ENCODE measurements around the gene ALDOA.

Gene ALDOA

GRCh38 chr16:30041841-30042240, 23.7 kb upstream of the ALDOA start:
- peak in 1 of 2 experiments; percentile 25 for DNase-seq (ENCODE audit: low read depth in 2 of 2)

DNA sequence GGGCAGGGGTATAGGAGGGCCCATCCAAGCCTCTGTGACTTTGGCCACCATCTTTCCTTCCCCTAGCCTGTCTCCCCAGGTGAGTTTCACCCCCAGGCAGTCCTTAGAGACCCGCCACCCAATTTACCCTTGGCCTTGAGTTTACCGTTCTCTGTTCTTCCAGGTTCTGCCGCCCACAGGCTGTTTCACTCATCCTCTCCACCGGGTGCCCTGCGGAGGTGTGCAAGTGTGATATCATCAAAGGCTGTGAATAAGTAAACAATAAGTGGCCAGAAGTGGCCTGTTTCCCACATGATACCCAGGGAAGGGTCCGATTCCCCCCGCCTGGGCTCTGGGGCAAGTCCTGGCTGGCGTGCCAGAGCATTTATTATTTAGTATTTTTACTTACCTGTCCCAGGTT, 19.4 kb upstream of the ALDOA start:
- no peak for DNase-seq (ENCODE audit: low read depth in 2 of 2)

GRCh38 chr16:30046588-30046987, 19.0 kb upstream of the ALDOA start:
- DNase-seq (ENCODE audit: low read depth in 2 of 2) = no peak

GRCh38 chr16:30049871-30050270, 15.7 kb upstream of the ALDOA start:
- no peak for DNase-seq (ENCODE audit: low read depth in 2 of 2)

GRCh38 chr16:30051518-30051917, 14.0 kb upstream of the ALDOA start:
- peak; percentile 22 to 25 for DNase-seq (ENCODE audit: low read depth in 2 of 2)

- peak; percentile 72 to 75 for DNase-seq (ENCODE audit: low read depth in 2 of 2)
Observed at GRCh38 chr16:30052671-30053372, 12.7 kb upstream of the ALDOA start.

- peak in 1 of 2 experiments; percentile 20 for DNase-seq (ENCODE audit: low read depth in 2 of 2)
Observed at GRCh38 chr16:30053376-30054015, 12.1 kb upstream of the ALDOA start.

DNA sequence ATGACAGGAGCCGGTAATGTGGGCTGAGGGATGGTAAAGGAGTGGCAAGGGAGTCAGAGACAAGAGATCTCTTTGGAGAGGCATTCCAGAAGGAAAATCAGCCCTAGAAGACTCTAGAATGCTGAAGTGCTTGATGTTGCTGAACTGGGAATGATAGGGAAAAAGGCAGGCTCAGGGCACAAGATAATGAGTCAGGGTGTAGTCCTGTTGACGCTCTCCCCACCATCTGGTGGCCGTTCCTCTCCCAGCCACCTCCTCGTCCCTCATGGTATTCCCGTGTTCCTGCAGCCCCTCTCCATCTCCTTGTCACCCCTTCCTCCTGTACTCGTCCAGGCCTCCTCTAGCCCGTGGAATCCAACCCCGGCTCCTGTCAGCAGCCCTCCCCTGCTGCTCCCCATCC, 11.1 kb upstream of the ALDOA start:
- no peak for DNase-seq (ENCODE audit: low read depth in 2 of 2)

DNA sequence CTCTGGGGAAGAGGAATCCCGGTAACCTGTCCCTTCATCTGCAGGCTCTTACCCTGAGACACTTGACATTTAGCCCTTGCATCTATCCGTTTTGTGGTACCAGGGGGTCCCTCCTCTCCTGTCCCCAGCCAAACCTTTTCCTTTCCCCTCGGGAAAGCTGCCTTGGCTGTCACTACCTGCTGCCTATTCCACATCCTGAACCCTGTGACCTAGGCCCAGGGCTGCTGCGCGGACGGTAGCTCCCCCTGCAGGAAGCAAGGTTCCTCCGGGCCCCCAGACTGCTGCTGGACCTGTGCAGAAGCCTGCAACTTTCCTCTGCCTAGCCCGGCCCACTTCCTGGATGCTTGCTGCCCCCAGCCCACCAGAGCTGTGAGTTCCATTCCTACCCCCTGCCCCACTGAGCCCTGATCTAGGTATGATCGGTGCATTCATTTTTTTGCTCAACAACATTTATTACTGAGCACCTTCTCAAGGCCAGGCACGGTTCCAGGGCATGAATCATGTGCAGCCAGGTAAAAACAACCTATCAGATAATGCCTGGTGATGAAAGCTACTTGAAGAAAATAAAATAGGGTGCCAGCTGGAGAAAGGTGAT, 10.5 kb upstream of the ALDOA start:
- DNase-seq (ENCODE audit: low read depth in 2 of 2) = no peak

DNA sequence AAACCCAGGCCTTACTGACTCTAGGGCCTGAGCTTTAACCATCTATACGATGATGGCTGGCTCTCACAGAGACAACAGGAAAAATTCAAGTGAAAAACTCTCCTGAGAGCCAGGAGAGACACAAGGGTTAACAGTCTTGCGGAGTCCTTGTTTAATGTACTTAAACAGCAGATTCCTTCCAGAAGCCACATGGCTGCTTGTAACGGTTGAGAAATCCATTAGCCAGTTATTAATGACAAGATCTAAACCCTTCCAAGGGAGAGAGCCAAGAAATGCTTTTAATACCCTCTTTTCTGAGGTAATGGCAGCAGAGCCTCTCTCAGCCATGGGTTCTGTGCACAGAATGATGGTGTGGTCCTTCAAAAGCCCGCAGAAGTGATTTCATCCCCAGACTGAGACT, 5.2 kb upstream of the ALDOA start:
- DNase-seq (ENCODE audit: low read depth in 2 of 2) = no peak

GRCh38 chr16:30060836-30061554, 4.6 kb upstream of the ALDOA start:
- DNase-seq (ENCODE audit: low read depth in 2 of 2) = no peak

GRCh38 chr16:30063278-30063892, 2.2 kb upstream of the ALDOA start:
- no peak for DNase-seq (ENCODE audit: low read depth in 2 of 2)

DNA sequence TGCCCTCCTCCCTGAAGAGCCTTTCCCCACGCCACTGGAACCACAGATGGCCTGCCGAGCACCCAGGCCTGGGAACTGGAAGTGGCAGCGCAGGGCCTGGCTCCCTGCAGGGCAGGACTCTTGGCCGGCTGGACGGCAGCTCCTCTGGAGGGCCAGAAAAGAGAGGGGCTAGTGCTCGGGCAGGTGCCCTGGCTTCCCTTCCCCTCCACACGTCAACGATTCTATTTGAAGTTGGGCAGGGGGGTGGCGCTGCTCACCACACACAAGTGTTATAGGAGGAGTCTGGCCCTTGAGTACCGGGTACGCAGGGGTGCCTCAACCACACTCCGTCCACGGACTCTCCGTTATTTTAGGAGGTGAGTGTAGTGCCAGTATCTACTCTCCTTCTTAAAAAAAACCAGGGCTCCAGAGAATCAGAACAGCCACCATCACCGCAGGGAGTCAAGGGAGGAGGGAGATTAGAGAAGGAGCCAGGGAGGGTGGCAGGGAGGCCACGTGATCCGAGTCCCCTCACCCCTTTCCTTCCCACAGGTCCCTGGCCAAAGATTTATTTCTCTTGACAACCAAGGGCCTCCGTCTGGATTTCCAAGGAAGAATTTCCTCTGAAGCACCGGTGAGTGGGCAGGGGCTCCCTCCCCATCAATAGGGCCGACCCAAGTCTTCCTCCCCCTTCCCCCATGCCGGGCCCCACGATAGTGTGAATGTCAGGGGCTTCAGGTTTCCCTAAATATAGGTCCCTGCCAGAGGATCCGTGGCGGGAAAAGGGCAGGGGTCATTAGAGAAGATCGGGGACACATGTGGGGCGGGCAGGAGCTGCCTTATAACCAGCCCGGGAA, 1.4 kb upstream of the ALDOA start:
- DNase-seq (ENCODE audit: low read depth in 2 of 2) = peak in 1 of 2 experiments; percentile 7

DNA sequence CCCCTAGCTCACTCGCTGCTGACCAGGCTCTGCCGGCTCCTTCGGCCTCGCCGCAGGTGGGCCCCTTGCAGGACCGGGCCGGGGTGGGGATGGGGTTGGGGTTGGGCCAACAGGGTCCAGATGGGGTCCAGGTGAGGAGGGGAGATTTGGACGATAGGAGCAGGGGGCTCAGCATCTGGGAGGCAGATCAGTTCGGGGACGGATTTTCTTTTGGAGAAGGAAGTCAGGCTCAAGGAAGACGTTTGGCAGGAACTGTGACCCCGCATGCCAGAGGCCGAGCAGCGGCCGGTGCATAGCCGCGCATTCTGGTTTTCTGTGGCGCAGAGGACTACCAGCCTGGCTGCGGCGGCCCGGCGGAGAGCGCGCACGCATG, 845 bp upstream of the ALDOA start:
- DNase-seq (ENCODE audit: low read depth in 2 of 2) = no peak

GRCh38 chr16:30065943-30066760, 592 bp downstream of the ALDOA start:
- peak in 1 of 2 experiments; percentile 12 for DNase-seq (ENCODE audit: low read depth in 2 of 2)

DNA sequence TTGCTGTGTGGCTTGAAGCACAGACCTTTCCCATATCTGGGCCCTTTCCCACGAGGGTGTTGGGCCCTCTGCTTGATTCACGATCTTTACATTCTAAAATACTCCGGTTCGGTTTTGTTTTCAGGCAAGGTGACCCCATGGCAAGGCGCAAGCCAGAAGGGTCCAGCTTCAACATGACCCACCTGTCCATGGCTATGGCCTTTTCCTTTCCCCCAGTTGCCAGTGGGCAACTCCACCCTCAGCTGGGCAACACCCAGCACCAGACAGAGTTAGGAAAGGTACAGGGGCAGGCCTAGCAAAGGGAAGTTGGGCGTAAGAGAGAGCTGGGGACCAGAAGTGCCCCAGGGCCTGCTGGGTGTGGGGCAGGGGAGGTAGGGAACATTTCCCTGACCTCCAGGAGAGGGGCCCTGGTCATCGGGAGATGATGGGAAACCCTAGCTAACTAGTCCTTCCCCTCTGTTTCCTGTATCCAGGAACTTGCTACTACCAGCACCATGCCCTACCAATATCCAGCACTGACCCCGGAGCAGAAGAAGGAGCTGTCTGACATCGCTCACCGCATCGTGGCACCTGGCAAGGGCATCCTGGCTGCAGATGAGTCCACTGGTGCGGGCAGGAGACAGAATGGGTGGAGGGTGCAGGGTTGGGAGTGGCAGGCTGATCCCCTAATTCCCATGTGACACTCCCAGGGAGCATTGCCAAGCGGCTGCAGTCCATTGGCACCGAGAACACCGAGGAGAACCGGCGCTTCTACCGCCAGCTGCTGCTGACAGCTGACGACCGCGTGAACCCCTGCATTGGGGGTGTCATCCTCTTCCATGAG, 1.4 kb downstream of the ALDOA start:
- DNase-seq (ENCODE audit: low read depth in 2 of 2) = no peak

GRCh38 chr16:30067584-30067916, 2.0 kb downstream of the ALDOA start:
- no peak for DNase-seq (ENCODE audit: low read depth in 2 of 2)

- DNase-seq (ENCODE audit: low read depth in 2 of 2) = no peak
Observed at GRCh38 chr16:30068333-30068732, 2.8 kb downstream of the ALDOA start.

DNA sequence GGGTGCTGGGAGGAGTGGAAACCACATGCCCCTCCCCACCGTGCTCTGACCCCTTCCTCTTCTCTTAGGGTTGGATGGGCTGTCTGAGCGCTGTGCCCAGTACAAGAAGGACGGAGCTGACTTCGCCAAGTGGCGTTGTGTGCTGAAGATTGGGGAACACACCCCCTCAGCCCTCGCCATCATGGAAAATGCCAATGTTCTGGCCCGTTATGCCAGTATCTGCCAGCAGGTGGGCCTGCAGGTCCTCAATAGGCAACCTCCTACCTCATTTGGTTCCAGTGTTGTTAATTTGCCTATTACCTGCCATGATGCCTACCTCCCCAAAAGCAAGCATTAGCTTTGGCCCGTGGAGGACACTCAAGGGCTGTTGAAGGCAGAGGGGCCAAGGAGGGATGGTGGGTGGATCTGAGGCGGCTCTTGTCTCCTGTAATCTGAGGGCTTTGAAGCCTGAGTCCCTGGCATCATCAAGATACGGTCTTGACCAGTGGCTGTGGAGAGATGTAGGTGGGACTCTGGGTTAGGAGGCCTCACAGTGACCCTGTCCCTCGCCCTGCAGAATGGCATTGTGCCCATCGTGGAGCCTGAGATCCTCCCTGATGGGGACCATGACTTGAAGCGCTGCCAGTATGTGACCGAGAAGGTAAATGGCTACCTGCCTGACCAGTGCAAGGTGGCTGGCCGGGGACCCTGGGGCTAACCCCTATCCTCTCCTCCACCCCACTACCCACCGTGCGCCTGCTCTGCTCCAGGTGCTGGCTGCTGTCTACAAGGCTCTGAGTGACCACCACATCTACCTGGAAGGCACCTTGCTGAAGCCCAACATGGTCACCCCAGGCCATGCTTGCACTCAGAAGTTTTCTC, 3.4 kb downstream of the ALDOA start:
- no peak for DNase-seq (ENCODE audit: low read depth in 2 of 2)
